Measurements from ENCODE around the gene PAPOLA.

PAPOLA gene

GRCh38 chr14:96525452-96525851 is 23.3 kb downstream of the PAPOLA start:
- no peaks in the 10 kb centered on the region for H3K27me3 ChIP-seq (ENCODE audit: control insufficient read depth, insufficient read depth, low read length)
- H3K9ac ChIP-seq (ENCODE audit: low read depth, low read length) = no peak overlapping the region
- no peaks in the 10 kb centered on the region for H3K9me3 ChIP-seq (ENCODE audit: control insufficient read depth, insufficient read depth, low read length)
- H3K36me3 ChIP-seq (ENCODE audit: control insufficient read depth, insufficient read depth, low read length) = peaks cover 9% of the 10 kb centered on the region
- H3K4me3 ChIP-seq (ENCODE audit: low read depth, low read length) = no peak overlapping the region
- H3K4me1 ChIP-seq (ENCODE audit: control insufficient read depth, insufficient read depth, low read length) = no peaks in the 10 kb centered on the region

- no peaks in the 10 kb centered on the region for H3K9me3 ChIP-seq (ENCODE audit: control insufficient read depth, insufficient read depth, low read length)
- no peaks in the 10 kb centered on the region for H3K27me3 ChIP-seq (ENCODE audit: control insufficient read depth, insufficient read depth, low read length)
- H3K9ac ChIP-seq (ENCODE audit: low read depth, low read length) = no peak overlapping the region
- H3K36me3 ChIP-seq (ENCODE audit: control insufficient read depth, insufficient read depth, low read length) = no peaks in the 10 kb centered on the region
- no peaks in the 10 kb centered on the region for H3K4me1 ChIP-seq (ENCODE audit: control insufficient read depth, insufficient read depth, low read length)
- H3K4me3 ChIP-seq (ENCODE audit: low read depth, low read length) = no peak overlapping the region
Measured at GRCh38 chr14:96532632-96533031, 30.4 kb downstream of the PAPOLA start.

DNA sequence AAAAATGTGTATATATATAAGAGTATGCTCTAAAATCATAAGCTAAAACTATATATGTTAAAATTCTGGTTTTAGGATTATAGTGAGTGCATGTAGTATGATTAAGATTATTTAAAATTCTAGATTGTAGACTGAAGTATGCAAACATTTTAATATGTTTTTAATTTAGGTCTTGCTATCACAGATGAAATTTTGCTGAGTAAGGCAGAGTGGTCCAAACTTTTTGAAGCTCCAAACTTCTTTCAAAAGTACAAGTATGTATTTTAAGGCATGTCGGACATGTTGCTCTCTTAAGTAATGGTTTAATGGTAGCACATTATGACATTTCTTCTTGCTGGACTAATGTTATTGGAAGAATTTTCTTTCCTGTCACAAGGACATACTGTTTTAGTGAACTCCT is 34.6 kb downstream of the PAPOLA start:
- H3K36me3 ChIP-seq (ENCODE audit: control insufficient read depth, insufficient read depth, low read length) = no peaks in the 10 kb centered on the region
- H3K4me1 ChIP-seq (ENCODE audit: control insufficient read depth, insufficient read depth, low read length) = no peaks in the 10 kb centered on the region
- no peaks in the 10 kb centered on the region for H3K9me3 ChIP-seq (ENCODE audit: control insufficient read depth, insufficient read depth, low read length)
- no peaks in the 10 kb centered on the region for H3K27me3 ChIP-seq (ENCODE audit: control insufficient read depth, insufficient read depth, low read length)
- H3K9ac ChIP-seq (ENCODE audit: low read depth, low read length) = no peak overlapping the region
- H3K4me3 ChIP-seq (ENCODE audit: low read depth, low read length) = no peak overlapping the region

- H3K27me3 ChIP-seq (ENCODE audit: control insufficient read depth, insufficient read depth, low read length) = no peaks in the 10 kb centered on the region
- H3K4me1 ChIP-seq (ENCODE audit: control insufficient read depth, insufficient read depth, low read length) = no peaks in the 10 kb centered on the region
- H3K4me3 ChIP-seq (ENCODE audit: low read depth, low read length) = no peak overlapping the region
- no peaks in the 10 kb centered on the region for H3K36me3 ChIP-seq (ENCODE audit: control insufficient read depth, insufficient read depth, low read length)
- H3K9me3 ChIP-seq (ENCODE audit: control insufficient read depth, insufficient read depth, low read length) = no peaks in the 10 kb centered on the region
- H3K9ac ChIP-seq (ENCODE audit: low read depth, low read length) = no peak overlapping the region
Measured at GRCh38 chr14:96538097-96538989, 36.2 kb downstream of the PAPOLA start.

GRCh38 chr14:96538990-96539317 is 36.8 kb downstream of the PAPOLA start:
- no peak overlapping the region for H3K9ac ChIP-seq (ENCODE audit: low read depth, low read length)
- H3K4me1 ChIP-seq (ENCODE audit: control insufficient read depth, insufficient read depth, low read length) = no peaks in the 10 kb centered on the region
- H3K27me3 ChIP-seq (ENCODE audit: control insufficient read depth, insufficient read depth, low read length) = no peaks in the 10 kb centered on the region
- H3K36me3 ChIP-seq (ENCODE audit: control insufficient read depth, insufficient read depth, low read length) = no peaks in the 10 kb centered on the region
- no peak overlapping the region for H3K4me3 ChIP-seq (ENCODE audit: low read depth, low read length)
- no peaks in the 10 kb centered on the region for H3K9me3 ChIP-seq (ENCODE audit: control insufficient read depth, insufficient read depth, low read length)

GRCh38 chr14:96554315-96554910 is 52.2 kb downstream of the PAPOLA start:
- Histone ChIP-seq H3K36me3 (ENCODE audit: control insufficient read depth, insufficient read depth, low read length) (peaks cover 14% of the 10 kb centered on the region), H3K4me3 (ENCODE audit: low read depth, low read length) (no peak overlapping the region)

DNA sequence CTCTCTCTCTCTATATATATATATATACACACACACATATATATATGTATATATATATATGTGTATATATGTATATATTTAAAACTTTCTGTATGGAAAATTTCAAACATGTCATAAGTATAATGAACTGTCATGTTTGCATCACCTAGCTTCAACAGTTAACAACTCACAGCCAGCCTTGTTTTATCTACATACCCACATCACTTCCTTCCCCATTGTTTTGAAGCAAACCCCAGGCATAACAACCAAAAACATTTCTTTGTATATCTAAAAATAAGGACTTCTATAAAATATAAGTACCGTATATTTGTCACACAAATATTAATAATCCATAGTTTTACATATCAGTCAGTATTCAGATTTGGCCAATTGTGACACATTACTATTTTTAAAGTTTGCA is 57.4 kb downstream of the PAPOLA start:
- Histone ChIP-seq H3K4me1 (ENCODE audit: control insufficient read depth, insufficient read depth, low read length) (no peaks in the 10 kb centered on the region), H3K9ac (ENCODE audit: low read depth, low read length) (no peak overlapping the region), H3K4me3 (ENCODE audit: low read depth, low read length) (no peak overlapping the region), H3K9me3 (ENCODE audit: control insufficient read depth, insufficient read depth, low read length) (no peaks in the 10 kb centered on the region), H3K36me3 (ENCODE audit: control insufficient read depth, insufficient read depth, low read length) (peaks cover 12% of the 10 kb centered on the region), H3K27me3 (ENCODE audit: control insufficient read depth, insufficient read depth, low read length) (no peaks in the 10 kb centered on the region)

More at GRCh38 chr14:96554315-96554910, 52.2 kb downstream of the PAPOLA start:
- no peaks in the 10 kb centered on the region for H3K27me3 ChIP-seq (ENCODE audit: control insufficient read depth, insufficient read depth, low read length)
- no peaks in the 10 kb centered on the region for H3K9me3 ChIP-seq (ENCODE audit: control insufficient read depth, insufficient read depth, low read length)
- no peaks in the 10 kb centered on the region for H3K4me1 ChIP-seq (ENCODE audit: control insufficient read depth, insufficient read depth, low read length)
- H3K9ac ChIP-seq (ENCODE audit: low read depth, low read length) = no peak overlapping the region

- Histone ChIP-seq H3K27me3 (ENCODE audit: control insufficient read depth, insufficient read depth, low read length) (no peaks in the 10 kb centered on the region), H3K9me3 (ENCODE audit: control insufficient read depth, insufficient read depth, low read length) (no peaks in the 10 kb centered on the region), H3K36me3 (ENCODE audit: control insufficient read depth, insufficient read depth, low read length) (peaks cover 7% of the 10 kb centered on the region), H3K9ac (ENCODE audit: low read depth, low read length) (no peak overlapping the region), H3K4me1 (ENCODE audit: control insufficient read depth, insufficient read depth, low read length) (no peaks in the 10 kb centered on the region), H3K4me3 (ENCODE audit: low read depth, low read length) (no peak overlapping the region)
Measured at GRCh38 chr14:96564389-96564788, 62.2 kb downstream of the PAPOLA start.

- peaks cover 7% of the 10 kb centered on the region for H3K36me3 ChIP-seq (ENCODE audit: control insufficient read depth, insufficient read depth, low read length)
- no peak overlapping the region for H3K4me3 ChIP-seq (ENCODE audit: low read depth, low read length)
- no peaks in the 10 kb centered on the region for H3K4me1 ChIP-seq (ENCODE audit: control insufficient read depth, insufficient read depth, low read length)
- H3K27me3 ChIP-seq (ENCODE audit: control insufficient read depth, insufficient read depth, low read length) = no peaks in the 10 kb centered on the region
- H3K9me3 ChIP-seq (ENCODE audit: control insufficient read depth, insufficient read depth, low read length) = no peaks in the 10 kb centered on the region
- H3K9ac ChIP-seq (ENCODE audit: low read depth, low read length) = no peak overlapping the region
Measured at GRCh38 chr14:96565811-96566210, 63.6 kb downstream of the PAPOLA start.

GRCh38 chr14:96567289-96567899 is 65.2 kb downstream of the PAPOLA start:
- H3K4me3 ChIP-seq (ENCODE audit: low read depth, low read length) = no peak overlapping the region
- H3K4me1 ChIP-seq (ENCODE audit: control insufficient read depth, insufficient read depth, low read length) = peaks cover 3% of the 10 kb centered on the region
- H3K9me3 ChIP-seq (ENCODE audit: control insufficient read depth, insufficient read depth, low read length) = no peaks in the 10 kb centered on the region
- peaks cover 5% of the 10 kb centered on the region for H3K36me3 ChIP-seq (ENCODE audit: control insufficient read depth, insufficient read depth, low read length)
- H3K27me3 ChIP-seq (ENCODE audit: control insufficient read depth, insufficient read depth, low read length) = no peaks in the 10 kb centered on the region
- H3K9ac ChIP-seq (ENCODE audit: low read depth, low read length) = no peak overlapping the region

- no peak overlapping the region for H3K9ac ChIP-seq (ENCODE audit: low read depth, low read length)
- no peaks in the 10 kb centered on the region for H3K27me3 ChIP-seq (ENCODE audit: control insufficient read depth, insufficient read depth, low read length)
- no peaks in the 10 kb centered on the region for H3K9me3 ChIP-seq (ENCODE audit: control insufficient read depth, insufficient read depth, low read length)
- peaks cover 5% of the 10 kb centered on the region for H3K36me3 ChIP-seq (ENCODE audit: control insufficient read depth, insufficient read depth, low read length)
- H3K4me1 ChIP-seq (ENCODE audit: control insufficient read depth, insufficient read depth, low read length) = peaks cover 11% of the 10 kb centered on the region
- no peak overlapping the region for H3K4me3 ChIP-seq (ENCODE audit: low read depth, low read length)
Measured at GRCh38 chr14:96568621-96569020, 66.4 kb downstream of the PAPOLA start.

DNA sequence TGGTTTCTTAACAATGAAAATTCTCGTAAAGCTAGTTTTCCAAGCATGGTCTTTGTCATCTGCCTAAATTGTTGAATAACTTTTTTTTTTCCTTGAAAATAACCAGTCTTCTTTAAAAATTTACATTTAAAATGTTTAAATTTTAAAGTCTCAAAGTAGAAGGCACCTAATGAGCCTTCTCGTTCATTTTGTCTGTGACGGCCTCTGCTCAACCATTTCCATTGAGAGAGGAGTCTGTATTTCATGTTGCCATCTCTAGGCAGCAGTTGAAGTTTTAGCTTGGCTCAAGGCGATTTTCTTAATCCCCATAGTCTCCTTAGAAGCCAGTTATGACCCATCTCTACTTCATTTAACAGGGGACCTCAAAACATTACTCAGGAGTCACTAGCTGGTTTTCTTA is 69.1 kb downstream of the PAPOLA start:
- Histone ChIP-seq H3K36me3 (ENCODE audit: control insufficient read depth, insufficient read depth, low read length) (no peaks in the 10 kb centered on the region), H3K27me3 (ENCODE audit: control insufficient read depth, insufficient read depth, low read length) (no peaks in the 10 kb centered on the region), H3K9me3 (ENCODE audit: control insufficient read depth, insufficient read depth, low read length) (no peaks in the 10 kb centered on the region), H3K9ac (ENCODE audit: low read depth, low read length) (no peak overlapping the region), H3K4me1 (ENCODE audit: control insufficient read depth, insufficient read depth, low read length) (peaks cover 15% of the 10 kb centered on the region), H3K4me3 (ENCODE audit: low read depth, low read length) (no peak overlapping the region)
